Stimulated activated CD8-positive, alpha-beta memory T cell treated with anti-CD3 and anti-CD28 coated beads, Interleukin-7, amount 100 ng/mL, for 24 hours (primary cell): ENCODE measurements around the gene STK24.

ENCODE experiments used
- DNase-seq: peaks from one replicate; pipeline ENCODE4 v3.0.0-alpha.2; 2020; ENCODE audit warnings: low read depth

Gene STK24

GRCh38 chr13:98509271-98510155, 67.4 kb downstream of the STK24 start:
- no peak for DNase-seq

GRCh38 chr13:98508685-98509084, 68.2 kb downstream of the STK24 start:
- DNase-seq: no peak

- DNase-seq: no peak
These were observed 68.6 kb downstream of the STK24 start for GRCh38 chr13:98508280-98508679.

GRCh38 chr13:98507282-98507797, 69.6 kb downstream of the STK24 start:
- no peak for DNase-seq

- no peak for DNase-seq
These were observed 70.1 kb downstream of the STK24 start for GRCh38 chr13:98506728-98507230.

- no peak for DNase-seq
These were observed 70.6 kb downstream of the STK24 start for GRCh38 chr13:98506322-98506721.

- no peak for DNase-seq
These were observed 71.7 kb downstream of the STK24 start for GRCh38 chr13:98505217-98505616.

- DNase-seq: no peak
These were observed 72.4 kb downstream of the STK24 start for GRCh38 chr13:98504371-98504963.

- DNase-seq: no peak
These were observed 72.9 kb downstream of the STK24 start for GRCh38 chr13:98504029-98504351.

- no peak for DNase-seq
These were observed 73.5 kb downstream of the STK24 start for GRCh38 chr13:98503175-98504028.

GRCh38 chr13:98500963-98501421, 75.9 kb downstream of the STK24 start:
- no peak for DNase-seq

- DNase-seq: no peak
These were observed 79.9 kb downstream of the STK24 start for GRCh38 chr13:98496966-98497365.

- DNase-seq: no peak
These were observed 80.5 kb downstream of the STK24 start for GRCh38 chr13:98496479-98496791.

- no peak for DNase-seq
These were observed 81.1 kb downstream of the STK24 start for GRCh38 chr13:98495627-98496478.

- DNase-seq: no peak
These were observed 82.1 kb downstream of the STK24 start for GRCh38 chr13:98494769-98495168.

- no peak for DNase-seq
These were observed 83.7 kb downstream of the STK24 start for GRCh38 chr13:98493042-98493712.

GRCh38 chr13:98492335-98493041, 84.4 kb downstream of the STK24 start:
- DNase-seq: no peak

GRCh38 chr13:98490866-98491265, 86.0 kb downstream of the STK24 start:
- DNase-seq: no peak

- DNase-seq: no peak
These were observed 86.6 kb downstream of the STK24 start for GRCh38 chr13:98490195-98490836.
